ENCODE measurements around the gene GRK1. TPM values are rescaled to one million over a fixed set of nuclear protein-coding genes. Genes with fewer than 3 reads are reported as not detected.

Gene GRK1
- total and polyA plus RNA-seq, 2 experiments from 2014 or later, result not detected

DNA sequence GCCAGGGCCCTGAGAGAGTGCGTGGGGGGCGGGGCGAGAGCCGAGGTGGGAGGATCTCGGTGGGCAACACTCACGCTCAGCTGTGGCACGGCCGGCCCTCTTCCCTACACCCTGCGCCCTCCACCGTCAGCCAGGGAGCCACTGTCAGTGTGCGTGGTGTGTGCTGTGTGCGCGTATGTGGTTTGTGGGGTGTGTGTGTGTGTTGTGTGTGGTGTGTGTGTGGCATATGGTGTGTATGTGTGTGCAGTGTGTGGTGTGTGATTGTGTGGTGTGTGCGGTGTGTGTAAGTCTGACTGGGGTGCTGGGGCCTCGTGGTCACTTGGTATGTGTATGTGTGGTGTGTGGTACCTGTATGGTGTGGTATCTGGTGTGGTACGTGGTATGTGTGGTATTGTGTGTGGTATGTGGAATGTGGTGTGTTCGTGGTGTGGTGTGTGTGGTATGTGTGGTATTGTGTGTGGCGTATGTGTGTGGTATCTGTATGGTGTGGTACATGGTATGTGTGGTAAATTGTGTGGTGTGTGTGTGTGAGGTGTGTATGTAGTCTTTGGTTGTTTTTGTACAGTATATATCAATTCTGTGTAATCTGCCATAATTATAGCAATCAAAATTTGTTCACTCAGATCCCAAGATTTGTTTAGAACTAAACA, 5.1 kb downstream of the GRK1 start (continued):
- TF ChIP-seq, protein P1, sequence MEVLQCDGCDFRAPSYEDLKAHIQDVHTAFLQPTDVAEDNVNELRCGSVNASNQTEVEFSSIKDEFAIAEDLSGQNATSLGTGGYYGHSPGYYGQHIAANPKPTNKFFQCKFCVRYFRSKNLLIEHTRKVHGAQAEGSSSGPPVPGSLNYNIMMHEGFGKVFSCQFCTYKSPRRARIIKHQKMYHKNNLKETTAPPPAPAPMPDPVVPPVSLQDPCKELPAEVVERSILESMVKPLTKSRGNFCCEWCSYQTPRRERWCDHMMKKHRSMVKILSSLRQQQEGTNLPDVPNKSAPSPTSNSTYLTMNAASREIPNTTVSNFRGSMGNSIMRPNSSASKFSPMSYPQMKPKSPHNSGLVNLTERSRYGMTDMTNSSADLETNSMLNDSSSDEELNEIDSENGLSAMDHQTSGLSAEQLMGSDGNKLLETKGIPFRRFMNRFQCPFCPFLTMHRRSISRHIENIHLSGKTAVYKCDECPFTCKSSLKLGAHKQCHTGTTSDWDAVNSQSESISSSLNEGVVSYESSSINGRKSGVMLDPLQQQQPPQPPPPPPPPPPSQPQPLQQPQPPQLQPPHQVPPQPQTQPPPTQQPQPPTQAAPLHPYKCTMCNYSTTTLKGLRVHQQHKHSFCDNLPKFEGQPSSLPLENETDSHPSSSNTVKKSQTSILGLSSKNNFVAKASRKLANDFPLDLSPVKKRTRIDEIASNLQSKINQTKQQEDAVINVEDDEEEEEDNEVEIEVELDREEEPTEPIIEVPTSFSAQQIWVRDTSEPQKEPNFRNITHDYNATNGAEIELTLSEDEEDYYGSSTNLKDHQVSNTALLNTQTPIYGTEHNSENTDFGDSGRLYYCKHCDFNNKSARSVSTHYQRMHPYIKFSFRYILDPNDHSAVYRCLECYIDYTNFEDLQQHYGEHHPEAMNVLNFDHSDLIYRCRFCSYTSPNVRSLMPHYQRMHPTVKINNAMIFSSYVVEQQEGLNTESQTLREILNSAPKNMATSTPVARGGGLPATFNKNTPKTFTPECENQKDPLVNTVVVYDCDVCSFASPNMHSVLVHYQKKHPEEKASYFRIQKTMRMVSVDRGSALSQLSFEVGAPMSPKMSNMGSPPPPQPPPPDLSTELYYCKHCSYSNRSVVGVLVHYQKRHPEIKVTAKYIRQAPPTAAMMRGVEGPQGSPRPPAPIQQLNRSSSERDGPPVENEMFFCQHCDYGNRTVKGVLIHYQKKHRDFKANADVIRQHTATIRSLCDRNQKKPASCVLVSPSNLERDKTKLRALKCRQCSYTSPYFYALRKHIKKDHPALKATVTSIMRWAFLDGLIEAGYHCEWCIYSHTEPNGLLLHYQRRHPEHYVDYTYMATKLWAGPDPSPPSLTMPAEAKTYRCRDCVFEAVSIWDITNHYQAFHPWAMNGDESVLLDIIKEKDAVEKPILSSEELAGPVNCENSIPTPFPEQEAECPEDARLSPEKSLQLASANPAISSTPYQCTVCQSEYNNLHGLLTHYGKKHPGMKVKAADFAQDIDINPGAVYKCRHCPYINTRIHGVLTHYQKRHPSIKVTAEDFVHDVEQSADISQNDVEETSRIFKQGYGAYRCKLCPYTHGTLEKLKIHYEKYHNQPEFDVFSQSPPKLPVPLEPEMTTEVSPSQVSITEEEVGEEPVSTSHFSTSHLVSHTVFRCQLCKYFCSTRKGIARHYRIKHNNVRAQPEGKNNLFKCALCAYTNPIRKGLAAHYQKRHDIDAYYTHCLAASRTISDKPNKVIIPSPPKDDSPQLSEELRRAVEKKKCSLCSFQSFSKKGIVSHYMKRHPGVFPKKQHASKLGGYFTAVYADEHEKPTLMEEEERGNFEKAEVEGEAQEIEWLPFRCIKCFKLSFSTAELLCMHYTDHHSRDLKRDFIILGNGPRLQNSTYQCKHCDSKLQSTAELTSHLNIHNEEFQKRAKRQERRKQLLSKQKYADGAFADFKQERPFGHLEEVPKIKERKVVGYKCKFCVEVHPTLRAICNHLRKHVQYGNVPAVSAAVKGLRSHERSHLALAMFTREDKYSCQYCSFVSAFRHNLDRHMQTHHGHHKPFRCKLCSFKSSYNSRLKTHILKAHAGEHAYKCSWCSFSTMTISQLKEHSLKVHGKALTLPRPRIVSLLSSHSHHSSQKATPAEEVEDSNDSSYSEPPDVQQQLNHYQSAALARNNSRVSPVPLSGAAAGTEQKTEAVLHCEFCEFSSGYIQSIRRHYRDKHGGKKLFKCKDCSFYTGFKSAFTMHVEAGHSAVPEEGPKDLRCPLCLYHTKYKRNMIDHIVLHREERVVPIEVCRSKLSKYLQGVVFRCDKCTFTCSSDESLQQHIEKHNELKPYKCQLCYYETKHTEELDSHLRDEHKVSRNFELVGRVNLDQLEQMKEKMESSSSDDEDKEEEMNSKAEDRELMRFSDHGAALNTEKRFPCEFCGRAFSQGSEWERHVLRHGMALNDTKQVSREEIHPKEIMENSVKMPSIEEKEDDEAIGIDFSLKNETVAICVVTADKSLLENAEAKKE (CRISPR knock-in tag; IDR thresholded peaks at IDR 0.05), result no peak
- no peak for TF ChIP-seq NANOG (IDR thresholded peaks at IDR 0.05; ENCODE audit: borderline replicate concordance)
- TF ChIP-seq JUNB (IDR thresholded peaks at IDR 0.05; ENCODE audit: unreplicated experiment), result no peak
- TF ChIP-seq CREB1 (CRISPR knock-in tag; IDR thresholded peaks at IDR 0.05; ENCODE audit: low read depth), result no peak

DNA sequence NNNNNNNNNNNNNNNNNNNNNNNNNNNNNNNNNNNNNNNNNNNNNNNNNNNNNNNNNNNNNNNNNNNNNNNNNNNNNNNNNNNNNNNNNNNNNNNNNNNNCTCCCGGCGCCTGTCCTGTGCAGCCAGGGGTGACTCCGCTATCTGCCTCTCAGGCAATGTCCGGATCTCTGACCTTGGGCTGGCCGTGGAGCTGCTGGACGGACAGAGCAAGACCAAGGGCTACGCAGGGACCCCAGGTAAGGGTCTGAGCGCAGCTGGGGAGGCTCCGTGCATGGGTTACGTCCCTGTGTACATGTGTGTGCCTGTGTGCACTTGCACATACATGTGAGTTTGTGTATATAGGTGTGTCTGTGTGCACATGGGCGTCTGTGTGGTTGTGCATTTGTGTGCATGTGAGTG, 55.9 kb downstream of the GRK1 start:
- Histone ChIP-seq H3K27me3 (ENCODE audit: insufficient read depth) (no peaks in the 10 kb centered on the region), H3K79me2 (replicated peaks; ENCODE audit: insufficient read depth) (no peaks in the 10 kb centered on the region), H3K4me3 (no peak overlapping the region), H3F3A (replicated peaks; ENCODE audit: low read depth) (0 out of 2 replicates have a peak, but pooled peaks cover 4% of the 10 kb centered on the region), H3K36me3 (ENCODE audit: insufficient read depth) (no peaks in the 10 kb centered on the region), H3K4me1 (ENCODE audit: insufficient read depth) (0 out of 2 replicates have a peak, but pooled peaks cover 4% of the 10 kb centered on the region), H4K20me1 (replicated peaks; ENCODE audit: insufficient read depth) (no peaks in the 10 kb centered on the region), H2AFZ (no peak overlapping the region), H3K27ac (ENCODE audit: low read depth) (no peak overlapping the region), H3K9me2 (ENCODE audit: insufficient read depth) (peaks cover 7% of the 10 kb centered on the region; the same call in 1 of the 2 replicates), H3K4me2 (no peak overlapping the region)
- DNase-seq (ENCODE audit: low spot score) (no peak), ATAC-seq (no peak)
- peaks cover 10% of the 10 kb centered on the region; the same call in 2 of the 3 replicates for H3K4me1 Mint-ChIP-seq
- H3K27ac Mint-ChIP-seq, result no peak overlapping the region
- H3K36me3 Mint-ChIP-seq (ENCODE audit: low read depth), result no peaks in the 10 kb centered on the region
- H3K27me3 Mint-ChIP-seq (ENCODE audit: insufficient read depth, low read depth, poor library complexity), result peaks cover 3% of the 10 kb centered on the region
- peaks cover 5% of the 10 kb centered on the region; the same call in 2 of the 3 replicates for H3K9me3 Mint-ChIP-seq
- no peak overlapping the region for H3K4me3 Mint-ChIP-seq
- TF ChIP-seq EZH2phosphoT487 (IDR thresholded peaks at IDR 0.05; ENCODE audit: unreplicated experiment) (no peak), ZNF114 (CRISPR knock-in tag; IDR thresholded peaks at IDR 0.05) (no peak), POLR2AphosphoS5 (IDR thresholded peaks at IDR 0.05; ENCODE audit: low read depth) (no peak)
- TF ChIP-seq, protein P2, sequence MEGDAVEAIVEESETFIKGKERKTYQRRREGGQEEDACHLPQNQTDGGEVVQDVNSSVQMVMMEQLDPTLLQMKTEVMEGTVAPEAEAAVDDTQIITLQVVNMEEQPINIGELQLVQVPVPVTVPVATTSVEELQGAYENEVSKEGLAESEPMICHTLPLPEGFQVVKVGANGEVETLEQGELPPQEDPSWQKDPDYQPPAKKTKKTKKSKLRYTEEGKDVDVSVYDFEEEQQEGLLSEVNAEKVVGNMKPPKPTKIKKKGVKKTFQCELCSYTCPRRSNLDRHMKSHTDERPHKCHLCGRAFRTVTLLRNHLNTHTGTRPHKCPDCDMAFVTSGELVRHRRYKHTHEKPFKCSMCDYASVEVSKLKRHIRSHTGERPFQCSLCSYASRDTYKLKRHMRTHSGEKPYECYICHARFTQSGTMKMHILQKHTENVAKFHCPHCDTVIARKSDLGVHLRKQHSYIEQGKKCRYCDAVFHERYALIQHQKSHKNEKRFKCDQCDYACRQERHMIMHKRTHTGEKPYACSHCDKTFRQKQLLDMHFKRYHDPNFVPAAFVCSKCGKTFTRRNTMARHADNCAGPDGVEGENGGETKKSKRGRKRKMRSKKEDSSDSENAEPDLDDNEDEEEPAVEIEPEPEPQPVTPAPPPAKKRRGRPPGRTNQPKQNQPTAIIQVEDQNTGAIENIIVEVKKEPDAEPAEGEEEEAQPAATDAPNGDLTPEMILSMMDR (conservative IDR thresholded peaks at IDR 0.05; ENCODE audit: low read depth in 2 of 2), result no peak
- TF ChIP-seq, protein P3, sequence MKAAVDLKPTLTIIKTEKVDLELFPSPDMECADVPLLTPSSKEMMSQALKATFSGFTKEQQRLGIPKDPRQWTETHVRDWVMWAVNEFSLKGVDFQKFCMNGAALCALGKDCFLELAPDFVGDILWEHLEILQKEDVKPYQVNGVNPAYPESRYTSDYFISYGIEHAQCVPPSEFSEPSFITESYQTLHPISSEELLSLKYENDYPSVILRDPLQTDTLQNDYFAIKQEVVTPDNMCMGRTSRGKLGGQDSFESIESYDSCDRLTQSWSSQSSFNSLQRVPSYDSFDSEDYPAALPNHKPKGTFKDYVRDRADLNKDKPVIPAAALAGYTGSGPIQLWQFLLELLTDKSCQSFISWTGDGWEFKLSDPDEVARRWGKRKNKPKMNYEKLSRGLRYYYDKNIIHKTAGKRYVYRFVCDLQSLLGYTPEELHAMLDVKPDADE (IDR thresholded peaks at IDR 0.05), result no peak

Data from GM23338 (cell line).